GM19397 (cell line): ENCODE measurements around the gene CFAP299.

ENCODE experiments used
- ATAC-seq: cut with Tn5 transposase; IDR thresholded peaks from one replicate; pipeline ENCODE4 v1.9.1; 2021; ENCODE audit warnings: mild to moderate bottlenecking, moderate library complexity; ENCODE audit not compliant: unreplicated experiment

CFAP299 gene

DNA sequence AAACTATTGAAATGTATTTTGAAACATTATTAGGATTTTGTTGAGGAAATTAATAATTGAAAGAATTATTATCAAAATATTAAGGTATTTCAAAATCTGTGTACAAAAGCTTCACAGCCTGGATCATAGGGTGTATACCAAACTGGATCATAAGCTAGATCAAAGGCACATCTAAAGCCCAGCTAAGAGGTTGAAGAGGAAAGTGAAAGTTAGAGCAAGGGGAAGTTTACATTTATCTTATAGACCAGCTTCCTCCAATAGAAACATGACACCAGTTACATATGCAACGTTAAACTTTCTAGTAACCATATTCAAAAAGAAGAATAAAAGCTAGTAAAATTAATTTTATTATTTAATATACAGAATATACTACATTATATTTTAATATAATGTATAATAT is 467.8 kb downstream of the CFAP299 start:
- ATAC-seq = no peak

DNA sequence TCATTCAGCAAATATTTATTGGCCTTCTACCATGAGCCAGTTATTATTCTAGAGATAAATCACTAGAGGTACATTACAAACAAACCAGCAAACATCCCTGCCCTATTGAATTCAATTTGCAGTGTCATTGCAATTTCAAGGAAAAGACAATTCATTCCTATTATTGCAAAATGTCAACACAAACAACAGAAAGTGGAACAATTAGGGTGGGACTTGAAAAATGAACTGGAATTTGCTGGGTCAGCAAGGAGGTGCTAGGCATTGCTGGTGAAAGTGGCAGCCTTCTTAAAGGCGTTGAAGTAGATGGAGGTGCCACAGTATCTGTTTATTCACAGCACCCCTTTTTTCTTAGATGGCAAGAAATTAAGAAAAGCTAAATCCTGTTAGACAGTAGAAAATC is 470.9 kb downstream of the CFAP299 start:
- no peak for ATAC-seq

- ATAC-seq = no peak
Measured at GRCh38 chr4:80809039-80809729, 473.7 kb downstream of the CFAP299 start.

DNA sequence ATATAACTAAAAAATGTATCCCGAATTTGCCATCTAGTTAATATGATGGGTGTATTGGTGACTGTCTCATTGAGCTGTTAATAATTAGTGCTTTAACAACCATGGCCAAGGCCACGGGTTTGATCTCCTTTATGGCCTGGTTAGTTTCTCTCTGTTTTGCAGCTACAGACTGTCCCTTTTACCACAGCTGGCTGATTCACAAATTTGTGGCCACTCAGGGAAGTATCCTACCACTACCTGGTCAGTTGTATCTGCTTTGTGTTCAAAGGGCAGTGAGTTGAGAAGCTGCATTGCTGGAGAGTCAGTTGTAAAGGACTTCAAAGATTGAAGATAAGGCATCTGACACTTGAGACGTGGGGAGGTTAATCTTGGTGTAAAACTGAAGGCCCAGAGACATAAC is 475.9 kb downstream of the CFAP299 start:
- no peak for ATAC-seq

- ATAC-seq = no peak
Measured at GRCh38 chr4:80812145-80812544, 476.6 kb downstream of the CFAP299 start.

DNA sequence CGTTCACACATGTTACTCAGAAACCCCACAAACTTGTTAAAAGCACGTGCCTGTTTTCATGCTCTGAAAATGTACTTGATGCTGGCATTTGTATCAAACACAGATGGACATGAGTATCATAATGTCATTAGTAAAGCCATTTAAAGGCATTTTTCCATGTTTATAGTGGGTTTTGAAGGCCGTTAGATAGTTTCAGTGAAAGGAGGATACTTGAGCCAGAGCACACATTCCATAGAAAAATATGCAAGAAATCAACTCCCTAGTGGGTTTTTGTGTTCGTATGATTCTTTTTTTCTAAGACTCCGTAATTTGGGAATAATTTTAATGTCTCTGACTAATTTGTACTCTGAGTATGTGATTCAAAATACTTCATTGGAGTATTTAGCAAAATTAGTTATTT is 478.7 kb downstream of the CFAP299 start:
- no peak for ATAC-seq

GRCh38 chr4:80831383-80832361 is 496.1 kb downstream of the CFAP299 start:
- no peak for ATAC-seq

GRCh38 chr4:80839281-80839680 is 503.8 kb downstream of the CFAP299 start:
- ATAC-seq = no peak

DNA sequence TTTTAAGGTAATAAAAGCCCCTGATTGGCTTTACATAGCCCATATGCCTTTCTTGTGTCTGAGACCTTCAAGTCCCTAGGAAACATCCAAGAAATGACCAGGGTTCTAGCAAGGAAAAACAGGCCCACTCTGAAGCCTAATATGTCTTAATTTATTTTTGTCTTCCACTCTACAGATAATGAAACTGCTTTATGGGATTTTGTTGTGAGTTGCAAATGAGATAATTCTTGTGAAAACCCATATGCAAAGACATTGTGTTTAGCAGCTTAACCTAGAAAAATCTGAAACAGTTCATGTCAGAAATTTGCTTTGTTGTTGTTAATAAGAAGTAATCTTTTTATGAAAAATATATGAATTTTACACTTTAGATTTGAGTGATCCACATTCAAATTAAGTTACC is 504.3 kb downstream of the CFAP299 start:
- ATAC-seq = no peak

GRCh38 chr4:80840396-80840795 is 504.9 kb downstream of the CFAP299 start:
- no peak for ATAC-seq

- ATAC-seq = peak; percentile 59
Measured at GRCh38 chr4:80841587-80842281, 506.2 kb downstream of the CFAP299 start.

DNA sequence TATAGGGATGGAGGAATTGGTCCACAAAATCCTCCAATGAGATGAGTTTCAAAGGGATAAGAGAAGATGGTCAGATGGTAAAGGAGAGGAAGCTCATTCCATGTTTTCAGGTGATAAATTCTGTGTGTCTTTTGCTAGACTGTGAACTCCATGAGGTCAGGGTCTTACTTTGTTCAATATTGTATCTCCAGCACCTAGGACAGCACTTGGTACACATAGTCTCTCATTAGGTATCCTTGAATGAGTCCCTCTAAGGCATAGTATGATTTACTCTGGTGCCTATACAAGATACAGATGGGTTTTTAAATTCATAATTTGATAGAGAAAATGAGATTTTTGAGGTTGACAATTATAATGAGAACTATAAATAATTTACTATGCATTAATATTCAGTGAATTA is 510.7 kb downstream of the CFAP299 start:
- ATAC-seq = no peak

DNA sequence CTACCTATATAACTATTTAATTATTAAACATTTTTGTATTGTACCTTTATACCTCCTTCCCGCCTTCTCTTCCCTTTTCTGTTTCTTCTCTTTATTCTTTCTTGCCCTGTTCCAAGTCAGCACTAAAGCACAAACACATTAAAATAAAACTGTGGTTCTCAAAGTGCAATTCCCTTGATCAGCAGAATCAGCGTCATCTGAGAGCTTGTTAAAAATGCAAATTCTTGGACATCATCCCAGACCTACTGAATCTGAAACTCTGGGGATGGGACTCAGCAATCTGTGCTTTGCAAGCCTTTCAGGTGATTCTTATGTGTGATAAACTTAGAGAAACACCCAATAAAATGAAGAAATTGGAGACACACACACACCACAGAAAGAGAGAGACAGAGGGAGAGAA is 516.5 kb downstream of the CFAP299 start:
- ATAC-seq = no peak

DNA sequence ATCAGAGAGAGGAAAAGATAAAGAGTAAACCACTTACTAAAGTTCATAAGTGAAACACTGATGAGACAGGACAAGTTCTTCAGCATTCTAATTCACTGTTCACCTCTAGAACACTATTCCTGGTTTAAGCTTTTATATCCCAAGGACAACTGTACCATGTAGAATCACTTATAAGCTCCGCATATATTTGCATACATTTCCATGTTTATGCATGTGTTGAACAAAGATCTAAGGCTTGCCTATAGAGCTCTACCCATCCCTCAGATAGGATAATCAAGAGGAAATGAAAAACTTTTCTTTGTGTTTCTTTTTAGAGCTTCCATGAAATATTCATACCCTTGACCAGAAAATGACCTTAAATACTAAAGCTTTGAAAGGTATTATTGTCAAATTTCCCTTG is 538.0 kb downstream of the CFAP299 start:
- ATAC-seq = no peak

DNA sequence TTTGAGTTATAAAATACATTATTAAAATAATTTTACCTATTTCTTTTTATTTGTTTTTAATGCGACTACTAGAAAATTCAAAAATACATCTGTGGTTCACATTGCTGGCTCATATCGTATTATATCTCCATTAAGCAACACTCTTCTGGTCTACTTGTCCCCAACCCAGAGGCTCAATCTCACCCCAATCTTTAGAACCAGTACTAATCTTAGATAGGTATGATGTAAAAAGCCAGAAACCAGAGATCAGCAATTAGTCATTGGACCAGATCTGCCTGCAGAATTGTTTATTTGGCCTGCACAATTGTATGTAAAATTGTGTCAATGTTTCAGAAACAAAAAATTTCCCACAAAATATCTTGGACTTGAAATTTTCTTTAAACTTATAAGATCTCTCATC is 539.4 kb downstream of the CFAP299 start:
- ATAC-seq = no peak

DNA sequence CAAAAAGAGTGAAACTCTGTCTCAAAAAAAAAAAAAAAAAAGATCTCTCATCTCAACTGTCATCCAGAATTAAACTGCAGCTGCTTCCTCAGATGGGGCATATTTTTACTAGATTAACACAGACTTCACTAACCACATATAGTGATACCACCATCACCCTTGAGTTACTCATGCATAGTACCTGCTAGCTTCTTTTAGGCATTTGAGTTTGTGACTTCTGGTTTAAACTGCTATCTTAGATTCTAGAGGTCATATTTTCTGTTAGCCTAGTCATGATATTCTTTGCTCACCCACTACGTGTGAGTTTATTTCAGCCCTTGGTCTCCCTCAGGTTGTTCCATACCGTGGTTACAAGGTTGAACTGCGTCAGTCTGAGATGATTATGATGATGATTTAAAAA is 540.1 kb downstream of the CFAP299 start:
- peak; percentile 90 for ATAC-seq

- ATAC-seq = peak; percentile 72
Measured at GRCh38 chr4:80876810-80877209, 541.3 kb downstream of the CFAP299 start.

- no peak for ATAC-seq
Measured at GRCh38 chr4:80878218-80878617, 542.7 kb downstream of the CFAP299 start.

- ATAC-seq = peak; percentile 61
Measured at GRCh38 chr4:80897537-80898303, 562.2 kb downstream of the CFAP299 start.

DNA sequence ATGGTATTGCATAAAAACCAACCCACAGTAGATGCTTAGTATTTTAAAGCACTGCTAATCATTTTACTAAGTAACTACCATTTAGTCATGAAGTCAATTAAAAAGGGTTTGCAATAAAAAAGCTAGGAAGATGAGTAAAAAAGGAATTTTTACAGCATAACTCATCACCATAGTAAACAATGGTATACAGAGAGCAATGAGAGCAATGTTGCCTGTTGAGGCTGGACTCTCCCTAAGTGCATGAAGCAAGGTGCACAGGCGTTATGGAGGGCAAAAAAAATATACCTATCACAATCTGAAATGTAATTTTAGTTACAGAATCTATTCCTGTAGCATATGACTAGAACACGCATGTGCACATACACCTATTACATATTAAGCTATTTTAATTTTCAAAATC is 565.4 kb downstream of the CFAP299 start:
- no peak for ATAC-seq

DNA sequence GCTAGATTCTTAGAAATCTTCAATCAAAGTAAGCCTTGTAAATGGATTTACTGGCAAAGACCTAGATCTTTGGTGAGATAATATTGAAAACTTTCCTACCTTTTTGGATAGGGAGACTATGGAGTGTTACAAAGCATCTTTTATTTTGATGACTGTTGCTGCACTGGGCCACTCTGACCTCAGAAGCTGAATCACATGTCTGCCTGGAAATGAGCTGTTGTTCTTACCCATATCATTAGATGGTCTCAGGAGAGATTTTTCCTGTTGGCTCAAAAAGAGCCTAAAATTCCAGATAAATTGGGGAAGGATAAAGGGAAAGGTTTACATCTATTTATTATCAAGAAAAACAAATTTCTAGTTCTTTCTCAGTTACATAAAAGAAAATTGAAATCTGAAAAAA is 567.5 kb downstream of the CFAP299 start:
- ATAC-seq = no peak
